IMR-90 (cell line): ENCODE measurements around the gene CNKSR2. TPM values are rescaled to one million over a fixed set of nuclear protein-coding genes. Genes with fewer than 3 reads are reported as not detected.

Source experiments
- ATAC-seq: fragments of 200-7000 bp; cut with Tn5 transposase; 2 replicates; pipeline ENCODE4 v1.9.1; 2020; ENCODE audit warnings: low read depth, mild to moderate bottlenecking, moderate library complexity
- BruUV-seq: library from RNA; stranded (reverse); fragments of 400-500 nt; replicated peaks from 2 replicates; lab custom pipeline; 2021; lab: Mats Ljungman, UMichigan
- CTCF ChIA-PET: fragments of 300-600 bp; formaldehyde crosslinking; extraction: SDS; loops from one replicate; lab custom pipeline; 2021; ENCODE audit warnings: antibody characterized with exemption; lab: Yijun Ruan, JAX
- POLR2A ChIA-PET: fragments of 300-600 bp; sonication (Branson Sonifier 250); formaldehyde crosslinking; loops from one replicate; lab custom pipeline; 2022; ENCODE audit warnings: antibody characterized with exemption; ENCODE audit not compliant: unreplicated experiment; lab: Charles Lee
- DNase-seq: peaks from one replicate; pipeline ENCODE4 v3.0.0; 2013
- H2AFZ ChIP-seq: replicated peaks from 2 replicates; pipeline ENCODE3; 2013; ENCODE audit warnings: low read length, mild to moderate bottlenecking; ENCODE audit not compliant: poor library complexity
- H2AK5ac ChIP-seq: 2 replicates; pipeline ENCODE4 v1.6.1; 2013; ENCODE audit warnings: low read depth, low read length, inconsistent platforms
- H2AK9ac ChIP-seq: replicated peaks from 2 replicates; pipeline ENCODE3; 2013; ENCODE audit warnings: mild to moderate bottlenecking, low read depth, low read length, moderate library complexity; ENCODE audit not compliant: poor library complexity
- H2BK120ac ChIP-seq: 2 replicates; pipeline ENCODE4 v1.6.1; 2013; ENCODE audit warnings: low read depth, low read length, inconsistent platforms
- H2BK15ac ChIP-seq: 3 replicates; pipeline ENCODE4 v1.6.1; 2013; ENCODE audit warnings: low read depth, low read length, inconsistent platforms
- H2BK20ac ChIP-seq: 2 replicates; pipeline ENCODE4 v1.6.1; 2013; ENCODE audit warnings: low read depth, mild to moderate bottlenecking, inconsistent platforms, low read length, moderate library complexity
- H2BK5ac ChIP-seq: 2 replicates; pipeline ENCODE4 v1.6.1; 2013; ENCODE audit warnings: mild to moderate bottlenecking, low read depth, low read length, inconsistent platforms; ENCODE audit not compliant: poor library complexity, severe bottlenecking
- H3K14ac ChIP-seq: replicated peaks from 2 replicates; pipeline ENCODE4 v1.6.1; 2013; ENCODE audit warnings: low read depth, low read length, inconsistent platforms
- H3K18ac ChIP-seq: 2 replicates; pipeline ENCODE4 v1.6.1; 2013; ENCODE audit warnings: low read depth, low read length, control low read depth
- H3K23ac ChIP-seq: 2 replicates; pipeline ENCODE4 v1.6.1; 2013; ENCODE audit warnings: low read depth, low read length, inconsistent platforms
- H3K27ac ChIP-seq: 2 replicates; pipeline ENCODE4 v1.5.1; 2013; ENCODE audit warnings: mild to moderate bottlenecking, control low read depth, low read length; ENCODE audit not compliant: insufficient read depth
- H3K27me3 ChIP-seq: 2 replicates; pipeline ENCODE4 v1.6.1; 2013; ENCODE audit warnings: low read length; ENCODE audit not compliant: control insufficient read depth, insufficient read depth
- H3K36me3 ChIP-seq: 2 replicates; pipeline ENCODE4 v1.6.1; 2013; ENCODE audit warnings: low read length, mixed read lengths; ENCODE audit not compliant: control insufficient read depth, insufficient read depth
- H3K4ac ChIP-seq: 2 replicates; pipeline ENCODE4 v1.6.1; 2013; ENCODE audit warnings: low read depth, low read length, inconsistent platforms
- H3K4me1 ChIP-seq: 2 replicates; pipeline ENCODE4 v1.6.1; 2013; ENCODE audit warnings: low read length, mixed read lengths; ENCODE audit not compliant: control insufficient read depth, insufficient read depth
- H3K4me2 ChIP-seq: 2 replicates; pipeline ENCODE4 v1.6.1; 2013; ENCODE audit warnings: low read depth, mild to moderate bottlenecking, control low read depth, low read length, moderate library complexity
- H3K4me3 ChIP-seq: 2 replicates; pipeline ENCODE4 v1.5.1; 2013; ENCODE audit warnings: low read depth, mild to moderate bottlenecking, control low read depth, low read length, moderate library complexity; ENCODE audit not compliant: insufficient read depth
- H3K56ac ChIP-seq: 2 replicates; pipeline ENCODE4 v1.6.1; 2013; ENCODE audit warnings: low read length, inconsistent platforms; ENCODE audit not compliant: insufficient read depth; ENCODE audit errors: extremely low read depth
- H3K79me1 ChIP-seq, 2 experiments: 2 replicates each; pipeline ENCODE4 v1.6.1; 2013; ENCODE audit warnings: low read length in 2 of 2, inconsistent platforms in 1 of 2, low read depth in 1 of 2
- H3K9ac ChIP-seq: 2 replicates; pipeline ENCODE4 v1.6.1; 2013; ENCODE audit warnings: low read depth, low read length, control low read depth
- H3K9me1 ChIP-seq: 2 replicates; pipeline ENCODE4 v1.6.1; 2013; ENCODE audit warnings: low read length, inconsistent platforms; ENCODE audit not compliant: insufficient read depth
- H3K9me3 ChIP-seq: 2 replicates; pipeline ENCODE4 v1.6.1; 2013; ENCODE audit warnings: low read length; ENCODE audit not compliant: control insufficient read depth, insufficient read depth
- H4K20me1 ChIP-seq: 2 replicates; pipeline ENCODE4 v1.6.1; 2013; ENCODE audit warnings: low read length, inconsistent platforms; ENCODE audit not compliant: insufficient read depth
- H4K5ac ChIP-seq: 2 replicates; pipeline ENCODE4 v1.6.1; 2013; ENCODE audit warnings: mild to moderate bottlenecking, low read depth, low read length, control low read depth
- H4K8ac ChIP-seq, 2 experiments: 2 replicates each; pipeline ENCODE4 v1.6.1; 2013; ENCODE audit warnings: low read depth in 2 of 2, low read length in 2 of 2, control low read depth in 1 of 2, inconsistent platforms in 1 of 2
- H4K91ac ChIP-seq: 2 replicates; pipeline ENCODE4 v1.6.1; 2013; ENCODE audit warnings: low read depth, low read length, inconsistent platforms; ENCODE audit not compliant: insufficient read depth
- BHLHE40 ChIP-seq: fragments of 150-350 bp; IDR thresholded peaks from 2 replicates; pipeline ENCODE4 v1.6.1; 2016; ENCODE audit warnings: mild to moderate bottlenecking, low read depth, low read length
- CEBPB ChIP-seq: IDR thresholded peaks from 2 replicates; pipeline ENCODE4 v1.6.1; 2012; ENCODE audit warnings: low read depth, low read length, improper control_type of control experiment
- CHD1 ChIP-seq: IDR thresholded peaks from 2 replicates; pipeline ENCODE4 v1.6.1; 2012; ENCODE audit warnings: low read depth, low read length, improper control_type of control experiment
- CTCF ChIP-seq: conservative IDR thresholded peaks from 2 replicates; pipeline ENCODE4 v1.5.1; 2012; ENCODE audit warnings: mild to moderate bottlenecking, low read depth, low read length, improper control_type of control experiment
- ELK1 ChIP-seq: fragments of 150-350 bp; IDR thresholded peaks from 2 replicates; pipeline ENCODE4 v1.6.1; 2016; ENCODE audit warnings: low read depth, mild to moderate bottlenecking, low read length, moderate library complexity, borderline replicate concordance
- FOS ChIP-seq: fragments of 150-350 bp; IDR thresholded peaks from 2 replicates; pipeline ENCODE4 v1.6.1; 2016; ENCODE audit warnings: low read depth, low read length
- MAFK ChIP-seq: IDR thresholded peaks from 2 replicates; pipeline ENCODE4 v1.6.1; 2012; ENCODE audit warnings: low read depth, low read length, improper control_type of control experiment
- MAZ ChIP-seq: IDR thresholded peaks from 2 replicates; pipeline ENCODE4 v1.6.1; 2012; ENCODE audit warnings: low read depth, mild to moderate bottlenecking, low read length, improper control_type of control experiment, moderate library complexity, borderline replicate concordance
- MXI1 ChIP-seq: IDR thresholded peaks from 2 replicates; pipeline ENCODE4 v1.6.1; 2012; ENCODE audit warnings: low read depth, mild to moderate bottlenecking, low read length, moderate library complexity, borderline replicate concordance
- NFE2L2 ChIP-seq: fragments of 150-350 bp; IDR thresholded peaks from 2 replicates; pipeline ENCODE4 v1.6.1; 2016; ENCODE audit warnings: low read depth, mild to moderate bottlenecking, low read length
- POLR2A ChIP-seq: IDR thresholded peaks from 2 replicates; pipeline ENCODE4 v1.6.1; 2012; ENCODE audit warnings: mild to moderate bottlenecking, low read depth, low read length
- RAD21 ChIP-seq: IDR thresholded peaks from 2 replicates; pipeline ENCODE4 v1.6.1; 2012; ENCODE audit warnings: low read length, improper control_type of control experiment
- RCOR1 ChIP-seq: IDR thresholded peaks from 2 replicates; pipeline ENCODE4 v1.6.1; 2012; ENCODE audit warnings: mild to moderate bottlenecking, low read length, improper control_type of control experiment; ENCODE audit not compliant: insufficient replicate concordance
- RFX5 ChIP-seq: IDR thresholded peaks from 2 replicates; pipeline ENCODE4 v1.8.0; 2012; ENCODE audit warnings: low read depth, mild to moderate bottlenecking, low read length, moderate library complexity
- SMC3 ChIP-seq: fragments of 150-350 bp; IDR thresholded peaks from 2 replicates; pipeline ENCODE4 v1.6.1; 2016; ENCODE audit warnings: low read depth, mild to moderate bottlenecking, antibody characterized with exemption, low read length, moderate library complexity
- USF2 ChIP-seq: fragments of 150-350 bp; IDR thresholded peaks from 2 replicates; pipeline ENCODE4 v1.6.1; 2017; ENCODE audit warnings: mild to moderate bottlenecking, antibody characterized with exemption, low read length, low read depth
- WGBS, 2 experiments: methylation state at CpG; one replicate each; pipeline versions ENCODE4 v1.1.5 to v1.1.7; 2013; ENCODE audit warnings: missing lambda C conversion rate in 2 of 2; ENCODE audit not compliant: insufficient read length in 1 of 2; ENCODE audit errors: extremely low coverage in 2 of 2; 5-methylcytosine and 5-hydroxymethylcytosine counted together
- dilution Hi-C: fragments of 300-500 bp; cut with HindIII; formaldehyde crosslinking; loops from one replicate; pipeline ENCODE4 v1.14.3; 2018; ENCODE audit warnings: low sequenced_read_pairs; ENCODE audit not compliant: unreplicated experiment
- in situ Hi-C: fragments of 300-500 bp; cut with MboI; formaldehyde crosslinking; loops from 3 replicates; pipeline ENCODE4 v1.14.3; 2019; ENCODE audit warnings: low sequenced_read_pairs, inconsistent platforms, mixed read lengths
- intact Hi-C: fragments of 100-400 bp; cut with micrococcal nuclease; formaldehyde crosslinking; loops from 2 replicates; pipeline ENCODE4 v1.10.0; 2022
- polyA plus RNA-seq, 3 experiments: library from polyadenylated mRNA; depleted of rRNA; stranded (reverse); fragments of >200 nt; gene quantifications; 2 replicates each; pipeline ENCODE4 v1.2.3, GENCODE V29; 2012; ENCODE audit warnings: low replicate concordance in 1 of 3
- total RNA-seq: library from RNA; depleted of rRNA; stranded (reverse); fragments of >200 nt; gene quantifications from 2 replicates; pipeline ENCODE4 v1.2.3, GENCODE V29; 2012

CNKSR2 gene
- total and polyA plus RNA-seq, 2 of the 4 experiments (the other 2 are of a cell fraction), result 0.14 to 0.90 TPM

- Histone ChIP-seq H3K4me1 (no peaks in the 10 kb centered on the region), H4K8ac (no peak overlapping the region), H4K5ac (no peak overlapping the region), H3K4me3 (no peak overlapping the region), H3K4ac (no peak overlapping the region), H3K9me3 (no peaks in the 10 kb centered on the region), H2AK5ac (no peak overlapping the region), H3K18ac (no peak overlapping the region), H4K91ac (no peak overlapping the region), H2BK20ac (no peak overlapping the region), H2BK120ac (no peak overlapping the region), H4K20me1 (no peaks in the 10 kb centered on the region), H3K4me2 (no peak overlapping the region), H2BK15ac (no peak overlapping the region), H3K79me1 (no peaks in the 10 kb centered on the region), H3K27ac (no peak overlapping the region), H2AFZ (no peak overlapping the region), H3K9ac (no peak overlapping the region), H3K27me3 (peaks cover 2% of the 10 kb centered on the region; the same call in 1 of the 2 replicates), H3K14ac (no peak overlapping the region), H3K9me1 (no peaks in the 10 kb centered on the region), H3K23ac (no peak overlapping the region), H3K56ac (no peak overlapping the region), H3K36me3 (no peaks in the 10 kb centered on the region), H2AK9ac (no peak overlapping the region), H2BK5ac (no peak overlapping the region)
- intact Hi-C loops, result no loop called here
- ChIA-PET CTCF (no interaction called here), POLR2A (no interaction called here)
- TF ChIP-seq SMC3 (no peak), NFE2L2 (no peak), MAZ (no peak), ELK1 (no peak), USF2 (no peak), RCOR1 (no peak), POLR2A (no peak), RAD21 (no peak), CEBPB (no peak), CTCF (no peak), MAFK (no peak), FOS (no peak), CHD1 (no peak), BHLHE40 (no peak), RFX5 (no peak), MXI1 (no peak)
- WGBS, 2 experiments, result 60% methylated on average over 1 of the region's 4 CpGs; no CpG with 5 or more reads in 1 of the 2 experiments
- no peak for DNase-seq
- no peak for ATAC-seq
- in situ Hi-C loops, result no loop called here
- BruUV-seq, result no TSS peak
- dilution Hi-C loops, result no loop called here
Measured at GRCh38 chrX:21678048-21678612, 303.9 kb downstream of the CNKSR2 start.
